ENCODE data around the gene TBX19. TPM values are rescaled to one million over a fixed set of nuclear protein-coding genes. Genes with fewer than 3 reads are reported as not detected.

The TBX19 gene
- total and polyA plus RNA-seq, 2 of the 8 experiments (the other 6 are each of a cell fraction or from before 2014, with no cell fraction given), result 1.0 to 1.8 TPM

- Histone ChIP-seq H3K23me2 (ENCODE audit: low read depth, low read length) (no peaks in the 10 kb centered on the region), H4K5ac (ENCODE audit: insufficient read length, low read depth, low read length) (no peak overlapping the region), H3K27ac (ENCODE audit: low read depth, low read length) (no peak overlapping the region), H2BK15ac (ENCODE audit: low read length) (no peak overlapping the region), H3K4me2 (ENCODE audit: insufficient read depth in 1 of 2, low read depth in 2 of 2, low read length in 2 of 2) (no peak overlapping the region), H4K8ac (ENCODE audit: extremely low read depth, insufficient read depth, low read length) (no peak overlapping the region), H2BK120ac (replicated peaks; ENCODE audit: low read depth, low read length) (no peak overlapping the region), H3K4me3 (ENCODE audit: extremely low read depth in 1 of 4, insufficient read depth in 2 of 4, low read depth in 3 of 4, low read length in 4 of 4) (no peak overlapping the region), H2AK5ac (ENCODE audit: low read depth, low read length) (no peak overlapping the region), H2BK20ac (ENCODE audit: low read length) (no peak overlapping the region), H3K36me3 (ENCODE audit: control insufficient read depth in 2 of 4, insufficient read depth in 4 of 4, low read length in 3 of 4) (peaks cover 0 to 5% (median 2%) of the 10 kb centered on the region in 4 experiments; a peak in 2 of 8 replicates), H3K9ac (replicated peaks in 1 of 4; ENCODE audit: extremely low read depth in 1 of 4, low read depth in 3 of 4, low read length in 3 of 4) (no peak overlapping the region), H3K79me2 (ENCODE audit: control insufficient read depth in 1 of 2, insufficient read depth in 2 of 2, low read length in 2 of 2) (no peaks in the 10 kb centered on the region), H2BK12ac (ENCODE audit: low read depth, low read length) (no peak overlapping the region), H2AFZ (ENCODE audit: low read length) (no peak overlapping the region), H3K27me3 (replicated peaks in 1 of 4; ENCODE audit: control insufficient read depth in 3 of 4, extremely low read depth in 1 of 4, insufficient read depth in 3 of 4, low read length in 3 of 4) (no peaks in the 10 kb centered on the region), H4K20me1 (replicated peaks in 1 of 2; ENCODE audit: control insufficient read depth in 1 of 2, insufficient read depth in 2 of 2, low read length in 2 of 2) (no peaks in the 10 kb centered on the region), H3K4me1 (replicated peaks in 1 of 4; ENCODE audit: control insufficient read depth in 3 of 4, insufficient read depth in 4 of 4, low read length in 3 of 4) (peaks cover 1 to 8% (median 4%) of the 10 kb centered on the region in 4 experiments; a peak in 3 of 7 replicates), H3K23ac (ENCODE audit: insufficient read length) (no peak overlapping the region), H3K14ac (ENCODE audit: insufficient read length) (no peak overlapping the region), H4K91ac (replicated peaks; ENCODE audit: insufficient read length, low read length) (no peak overlapping the region), H3K18ac (ENCODE audit: extremely low read depth, low read length) (no peak overlapping the region), H3K79me1 (ENCODE audit: low read depth, low read length) (no peaks in the 10 kb centered on the region), H3K56ac (replicated peaks; ENCODE audit: insufficient read length, low read depth, low read length) (no peak overlapping the region), H2BK5ac (ENCODE audit: low read depth, low read length) (no peak overlapping the region), H3K4ac (replicated peaks; ENCODE audit: insufficient read length, low read depth, low read length) (no peak overlapping the region), H3K9me3 (ENCODE audit: insufficient read depth in 2 of 2, low read depth in 1 of 2, low read length in 1 of 2) (peaks cover 12 to 17% of the 10 kb centered on the region in 2 experiments; a peak in 3 of 4 replicates)
- CTCF ChIA-PET (ENCODE audit: partially characterized antibody), result interaction anchor here (0.9 to 1.3 kb wide), 2 partner anchors 22 to 172 kb away, joined by 3 to 4 read pairs; no protein-coding TSS in a partner anchor
- no peak for DNase-seq (ENCODE audit: low read depth in 1 of 2, low spot score in 2 of 2)
- no peak for TF ChIP-seq RFX5 (IDR thresholded peaks at IDR 0.05; ENCODE audit: borderline replicate concordance, low read depth, low read length)
- no peak for TF ChIP-seq EGR1 (IDR thresholded peaks at IDR 0.05; ENCODE audit: borderline replicate concordance, low read depth, low read length)
- no peak for FAIRE-seq
- POLR2A ChIA-PET (ENCODE audit: partially characterized antibody), result no interaction called here
- 46% methylated on average over 2 of the region's 2 CpGs; no CpG with 5 or more reads in 1 of the 2 experiments for WGBS, 2 experiments (ENCODE audit: extremely low coverage in 1 of 2, insufficient coverage in 1 of 2, insufficient read length in 1 of 2, insufficient replicate concordance in 2 of 2, low coverage in 1 of 2, low lambda C conversion rate in 2 of 2, missing lambda C conversion rate in 1 of 2)
Observed at GRCh38 chr1:168257397-168257796, 23.3 kb upstream of the TBX19 start.

All from H1 (cell line).